Smooth muscle cell (in vitro differentiated cells): ENCODE measurements around the gene SPHKAP. TPM values are rescaled to one million over a fixed set of nuclear protein-coding genes. Genes with fewer than 3 reads are reported as not detected.

Experiments
- DNase-seq: peaks from one replicate; lab custom pipeline; 2025; ENCODE audit not compliant: unreplicated experiment; lab: John Stamatoyannopoulos, UW
- H2AFZ ChIP-seq: fragments of 200-600 bp; sonication (generic); 2 replicates; pipeline ENCODE4 v1.6.0; 2016; ENCODE audit warnings: antibody characterized with exemption, low read depth, mild to moderate bottlenecking
- H3F3A ChIP-seq: fragments of 200-600 bp; sonication (generic); 2 replicates; pipeline ENCODE4 v1.6.0; 2017; ENCODE audit warnings: antibody characterized with exemption, low read depth
- H3K27ac ChIP-seq: fragments of 200-600 bp; sonication (generic); 2 replicates; pipeline ENCODE4 v1.5.1; 2016; ENCODE audit warnings: low read depth, mild to moderate bottlenecking
- H3K27me3 ChIP-seq: fragments of 200-600 bp; sonication (generic); 2 replicates; pipeline ENCODE4 v1.6.1; 2016; ENCODE audit warnings: low read depth, mild to moderate bottlenecking
- H3K36me3 ChIP-seq: fragments of 200-600 bp; sonication (generic); 2 replicates; pipeline ENCODE4 v1.5.1; 2016; ENCODE audit warnings: low read depth
- H3K4me1 ChIP-seq: fragments of 200-600 bp; sonication (generic); 2 replicates; pipeline ENCODE4 v1.5.1; 2016; ENCODE audit warnings: low read depth
- H3K4me2 ChIP-seq: fragments of 200-600 bp; sonication (generic); 2 replicates; pipeline ENCODE4 v1.6.0; 2016; ENCODE audit warnings: mild to moderate bottlenecking
- H3K4me3 ChIP-seq: fragments of 200-600 bp; sonication (generic); 2 replicates; pipeline ENCODE4 v1.5.1; 2016; ENCODE audit warnings: mild to moderate bottlenecking
- H3K79me2 ChIP-seq: fragments of 200-600 bp; sonication (generic); 2 replicates; pipeline ENCODE4 v1.6.0; 2016; ENCODE audit warnings: low read depth, mild to moderate bottlenecking
- H3K9ac ChIP-seq: fragments of 200-600 bp; sonication (generic); 2 replicates; pipeline ENCODE4 v1.6.0; 2016; ENCODE audit warnings: low read depth
- H3K9me3 ChIP-seq: fragments of 200-600 bp; sonication (generic); replicated peaks from 2 replicates; pipeline ENCODE4 v1.5.1; 2016; ENCODE audit warnings: low read depth
- H4K20me1 ChIP-seq: fragments of 200-600 bp; sonication (generic); 2 replicates; pipeline ENCODE4 v1.6.0; 2016; ENCODE audit warnings: low read depth
- WGBS: methylation state at CpG from one replicate; pipeline ENCODE4 v1.1.7; 2016; ENCODE audit warnings: low lambda C conversion rate; 5-methylcytosine and 5-hydroxymethylcytosine counted together
- polyA plus RNA-seq: library from polyadenylated mRNA; unstranded; fragments of >200 nt; fragmentation: Nextera tagmentation; extraction: Ambion mirVana; gene quantifications from 2 replicates; pipeline ENCODE4 v1.2.1, GENCODE V29; 2016
- total RNA-seq: library from RNA; depleted of rRNA; stranded (reverse); fragments of >200 nt; gene quantifications from 2 replicates; pipeline ENCODE4 v1.2.3, GENCODE V29; 2014
- TF ChIP-seq, protein P1 (sequence below): fragments of 200-600 bp; sonication (generic); IDR thresholded peaks from 2 replicates; pipeline ENCODE4 v1.5.1; 2017; ENCODE audit warnings: borderline replicate concordance, mild to moderate bottlenecking, antibody characterized with exemption; ENCODE audit not compliant: insufficient read depth, poor library complexity, severe bottlenecking

The SPHKAP gene
- total and polyA plus RNA-seq, 2 experiments from 2014 or later: not detected

DNA sequence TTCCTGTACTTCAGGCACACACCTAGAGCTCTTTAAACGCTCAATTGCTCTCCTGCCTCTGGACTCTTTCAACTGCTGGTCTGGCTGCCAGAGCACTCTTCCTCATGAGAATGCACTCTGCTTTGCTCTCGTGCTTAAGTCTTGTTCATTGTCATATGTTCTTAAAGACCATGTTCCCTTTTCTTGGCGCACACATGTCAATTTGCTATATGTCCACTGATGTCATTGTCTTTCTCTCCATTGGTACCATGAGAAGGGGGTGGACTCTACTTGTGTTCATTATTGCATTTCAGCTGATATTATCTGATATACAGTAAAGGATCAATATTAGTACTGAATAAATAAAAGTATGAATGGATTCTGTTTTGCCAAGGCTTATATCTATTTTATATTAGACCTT lies 16.8 kb downstream of the SPHKAP start:
- WGBS: 71% methylated on average over 3 of the region's 3 CpGs
- H4K20me1 ChIP-seq: no peaks in the 10 kb centered on the region

GRCh38 chr2:228157841-228158240 lies 23.6 kb downstream of the SPHKAP start:
- H4K20me1 ChIP-seq: no peaks in the 10 kb centered on the region
- no peak overlapping the region for H2AFZ ChIP-seq
- H3K27ac ChIP-seq: no peak overlapping the region
- no peak overlapping the region for H3K9ac ChIP-seq
- no peak overlapping the region for H3K4me2 ChIP-seq
- no peak for DNase-seq
- peaks cover 6% of the 10 kb centered on the region for H3K27me3 ChIP-seq
- no peak overlapping the region for H3K4me3 ChIP-seq
- TF ChIP-seq, protein P1, sequence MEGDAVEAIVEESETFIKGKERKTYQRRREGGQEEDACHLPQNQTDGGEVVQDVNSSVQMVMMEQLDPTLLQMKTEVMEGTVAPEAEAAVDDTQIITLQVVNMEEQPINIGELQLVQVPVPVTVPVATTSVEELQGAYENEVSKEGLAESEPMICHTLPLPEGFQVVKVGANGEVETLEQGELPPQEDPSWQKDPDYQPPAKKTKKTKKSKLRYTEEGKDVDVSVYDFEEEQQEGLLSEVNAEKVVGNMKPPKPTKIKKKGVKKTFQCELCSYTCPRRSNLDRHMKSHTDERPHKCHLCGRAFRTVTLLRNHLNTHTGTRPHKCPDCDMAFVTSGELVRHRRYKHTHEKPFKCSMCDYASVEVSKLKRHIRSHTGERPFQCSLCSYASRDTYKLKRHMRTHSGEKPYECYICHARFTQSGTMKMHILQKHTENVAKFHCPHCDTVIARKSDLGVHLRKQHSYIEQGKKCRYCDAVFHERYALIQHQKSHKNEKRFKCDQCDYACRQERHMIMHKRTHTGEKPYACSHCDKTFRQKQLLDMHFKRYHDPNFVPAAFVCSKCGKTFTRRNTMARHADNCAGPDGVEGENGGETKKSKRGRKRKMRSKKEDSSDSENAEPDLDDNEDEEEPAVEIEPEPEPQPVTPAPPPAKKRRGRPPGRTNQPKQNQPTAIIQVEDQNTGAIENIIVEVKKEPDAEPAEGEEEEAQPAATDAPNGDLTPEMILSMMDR: no peak
- no peaks in the 10 kb centered on the region for H3K9me3 ChIP-seq
- no peaks in the 10 kb centered on the region for H3F3A ChIP-seq
- no peaks in the 10 kb centered on the region for H3K79me2 ChIP-seq
- H3K36me3 ChIP-seq: no peaks in the 10 kb centered on the region
- H3K4me1 ChIP-seq: no peaks in the 10 kb centered on the region

More for the DNA sequence above, 16.8 kb downstream of the SPHKAP start:
- Histone ChIP-seq H3K79me2 (no peaks in the 10 kb centered on the region), H3K36me3 (no peaks in the 10 kb centered on the region), H3K27me3 (peaks cover 7% of the 10 kb centered on the region), H3K9me3 (no peaks in the 10 kb centered on the region), H2AFZ (no peak overlapping the region), H3K27ac (no peak overlapping the region), H3K9ac (no peak overlapping the region), H3F3A (no peaks in the 10 kb centered on the region), H3K4me1 (no peaks in the 10 kb centered on the region), H3K4me2 (no peak overlapping the region), H3K4me3 (no peak overlapping the region)
- no peak for DNase-seq
- TF ChIP-seq, protein P1: no peak

- H3K4me3 ChIP-seq: no peak overlapping the region
- H3K27ac ChIP-seq: no peak overlapping the region
- H3K9me3 ChIP-seq: no peaks in the 10 kb centered on the region
- no peaks in the 10 kb centered on the region for H4K20me1 ChIP-seq
- no peak for DNase-seq
- H3K79me2 ChIP-seq: no peaks in the 10 kb centered on the region
- no peak overlapping the region for H2AFZ ChIP-seq
- H3K27me3 ChIP-seq: peaks cover 64% of the 10 kb centered on the region
- TF ChIP-seq, protein P1: no peak
- H3K9ac ChIP-seq: no peak overlapping the region
- no peaks in the 10 kb centered on the region for H3F3A ChIP-seq
- no peaks in the 10 kb centered on the region for H3K4me1 ChIP-seq
- WGBS: 31% methylated on average over 4 of the region's 4 CpGs
- H3K36me3 ChIP-seq: no peaks in the 10 kb centered on the region
- H3K4me2 ChIP-seq: no peak overlapping the region
Measured at GRCh38 chr2:228144961-228145360, 36.5 kb downstream of the SPHKAP start.

DNA sequence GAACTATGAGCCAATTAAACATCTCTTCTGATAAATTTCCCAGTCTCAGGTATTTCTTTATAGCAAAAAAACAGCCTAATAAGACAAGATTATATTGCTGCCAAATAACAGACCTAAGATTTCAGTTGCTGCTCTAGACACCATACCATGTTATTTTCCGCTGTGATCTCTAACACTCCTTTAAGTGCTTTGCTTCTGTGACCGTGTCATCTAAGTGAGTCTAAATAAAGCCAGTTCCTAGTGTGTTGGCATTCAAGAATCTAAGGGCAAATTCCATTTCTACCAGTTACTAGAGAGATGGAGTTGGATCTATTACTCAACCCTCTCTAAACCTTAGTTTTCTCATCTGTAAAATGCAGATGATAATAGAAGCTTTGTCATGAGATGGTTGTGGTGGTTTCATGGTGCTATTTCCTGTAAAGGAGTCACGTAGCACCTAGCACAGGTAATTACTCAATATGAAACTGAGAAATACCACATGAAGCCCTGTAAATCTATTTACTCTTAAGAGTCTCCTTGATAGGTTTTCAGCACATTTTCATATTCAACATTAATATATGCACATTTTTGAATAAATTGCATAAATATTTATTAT lies 40.5 kb downstream of the SPHKAP start:
- H3K27me3 ChIP-seq: peaks cover 44% of the 10 kb centered on the region
- H4K20me1 ChIP-seq: no peaks in the 10 kb centered on the region
- no peaks in the 10 kb centered on the region for H3K4me1 ChIP-seq
- H3K36me3 ChIP-seq: no peaks in the 10 kb centered on the region
- H3K27ac ChIP-seq: no peak overlapping the region
- no peaks in the 10 kb centered on the region for H3F3A ChIP-seq
- no peak overlapping the region for H2AFZ ChIP-seq
- TF ChIP-seq, protein P1: no peak
- H3K4me3 ChIP-seq: no peak overlapping the region
- no peak for DNase-seq
- no peaks in the 10 kb centered on the region for H3K79me2 ChIP-seq
- no peaks in the 10 kb centered on the region for H3K9me3 ChIP-seq
- H3K9ac ChIP-seq: no peak overlapping the region
- 71% methylated on average over 3 of the region's 3 CpGs for WGBS
- no peak overlapping the region for H3K4me2 ChIP-seq
